ENCODE data around the gene EPO.
"Not testable (repeated sequence)": the region's sequence is repeated elsewhere in the genome, so short reads cannot be mapped to it uniquely, and the experiment has no call there.

EPO gene

GRCh38 chr7:100736671-100737070 lies 16.4 kb downstream of the EPO start:
- H3K36me3 ChIP-seq (ENCODE audit: control insufficient read depth in 5 of 5, insufficient read depth in 5 of 5, low read length in 5 of 5), result no peaks in the 10 kb centered on the region
- no peak overlapping the region for H3K27ac ChIP-seq (ENCODE audit: low read depth, low read length)
- H3K9me3 ChIP-seq (ENCODE audit: control insufficient read depth in 5 of 5, low read length in 5 of 5), result no peaks in the 10 kb centered on the region
- H3K4me3 ChIP-seq (ENCODE audit: low read depth in 1 of 5, low read length in 5 of 5), result no peak overlapping the region
- no peak overlapping the region for H3K9ac ChIP-seq (ENCODE audit: low read length in 5 of 5)
- H3K27me3 ChIP-seq (ENCODE audit: control insufficient read depth in 5 of 5, insufficient read depth in 4 of 5, low read length in 5 of 5), result no peaks in the 10 kb centered on the region
- H3K4me1 ChIP-seq (ENCODE audit: control insufficient read depth in 5 of 5, insufficient read depth in 5 of 5, low read length in 5 of 5), result no peaks in the 10 kb centered on the region

DNA sequence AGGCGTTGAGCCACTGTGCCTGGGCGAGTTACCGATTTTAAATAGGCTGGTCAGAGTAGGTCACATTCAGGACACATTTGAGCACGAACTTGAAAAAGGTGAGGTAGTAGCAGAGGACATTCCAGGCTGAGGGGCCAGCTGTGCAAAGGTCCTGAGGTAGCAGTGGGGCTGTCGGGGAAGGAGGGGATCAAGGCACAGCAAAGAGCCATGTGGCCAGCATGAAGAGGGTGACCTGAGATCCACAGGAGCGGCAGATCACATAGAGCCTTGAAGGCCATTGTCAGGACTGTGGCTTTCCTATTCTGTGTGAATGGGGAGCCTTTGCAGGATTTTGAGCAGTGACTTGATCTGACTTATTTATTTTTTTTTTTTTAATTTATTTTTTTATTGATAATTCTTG lies 19.7 kb downstream of the EPO start:
- Histone ChIP-seq H3K4me1 (ENCODE audit: control insufficient read depth in 5 of 5, insufficient read depth in 5 of 5, low read length in 5 of 5) (peaks cover 0 to under 1% (median 0%) of the 10 kb centered on the region in 5 donors), H3K36me3 (ENCODE audit: control insufficient read depth in 5 of 5, insufficient read depth in 5 of 5, low read length in 5 of 5) (no peaks in the 10 kb centered on the region), H3K9me3 (ENCODE audit: control insufficient read depth in 5 of 5, low read length in 5 of 5) (no peaks in the 10 kb centered on the region), H3K27ac (ENCODE audit: low read depth, low read length) (no peak overlapping the region), H3K4me3 (ENCODE audit: low read depth in 1 of 5, low read length in 5 of 5) (no peak overlapping the region), H3K9ac (ENCODE audit: low read length in 5 of 5) (no peak overlapping the region), H3K27me3 (ENCODE audit: control insufficient read depth in 5 of 5, insufficient read depth in 4 of 5, low read length in 5 of 5) (no peaks in the 10 kb centered on the region)

GRCh38 chr7:100744605-100745004 lies 24.3 kb downstream of the EPO start:
- Histone ChIP-seq H3K36me3 (ENCODE audit: control insufficient read depth in 5 of 5, insufficient read depth in 5 of 5, low read length in 5 of 5) (no peaks in the 10 kb centered on the region), H3K9ac (ENCODE audit: low read length in 5 of 5) (no peak overlapping the region), H3K4me3 (ENCODE audit: low read depth in 1 of 5, low read length in 5 of 5) (no peak overlapping the region), H3K4me1 (ENCODE audit: control insufficient read depth in 5 of 5, insufficient read depth in 5 of 5, low read length in 5 of 5) (peaks cover 0 to 6% (median 3%) of the 10 kb centered on the region in 5 donors), H3K9me3 (ENCODE audit: control insufficient read depth in 5 of 5, low read length in 5 of 5) (no peaks in the 10 kb centered on the region), H3K27ac (ENCODE audit: low read depth, low read length) (no peak overlapping the region), H3K27me3 (ENCODE audit: control insufficient read depth in 5 of 5, insufficient read depth in 4 of 5, low read length in 5 of 5) (peaks cover 4 to 17% (median 7%) of the 10 kb centered on the region in 5 donors)

DNA sequence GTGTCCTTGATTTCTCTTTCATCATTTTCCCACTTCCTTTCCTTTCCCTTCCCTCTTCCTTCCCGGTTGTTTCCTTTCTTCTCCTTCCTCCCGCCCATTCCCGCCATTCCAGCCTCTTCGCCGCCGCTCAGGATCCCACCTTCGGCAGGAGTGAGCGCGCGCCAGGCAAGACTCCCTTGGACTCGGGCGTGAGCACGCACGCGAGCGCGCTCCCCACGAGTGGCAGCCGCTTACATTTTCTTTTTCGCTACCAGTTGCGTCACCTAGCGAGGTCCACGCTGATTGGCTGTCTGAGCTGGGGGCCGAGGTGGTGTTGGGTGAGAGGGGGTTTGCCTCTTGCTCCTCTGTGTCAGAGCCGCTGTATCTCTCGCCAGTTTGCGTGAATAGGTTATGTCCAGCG lies 24.9 kb downstream of the EPO start:
- Histone ChIP-seq H3K4me3 (ENCODE audit: low read depth in 1 of 5, low read length in 5 of 5) (peak overlapping the region in 4 of 5 donors; percentile 49 to 68 (median 58)), H3K9ac (ENCODE audit: low read length in 5 of 5) (peak overlapping the region in 1 of 5 donors; percentile 39), H3K9me3 (ENCODE audit: control insufficient read depth in 5 of 5, low read length in 5 of 5) (no peaks in the 10 kb centered on the region), H3K27me3 (ENCODE audit: control insufficient read depth in 5 of 5, insufficient read depth in 4 of 5, low read length in 5 of 5) (peaks cover 4 to 17% (median 7%) of the 10 kb centered on the region in 5 donors), H3K27ac (ENCODE audit: low read depth, low read length) (no peak overlapping the region), H3K4me1 (ENCODE audit: control insufficient read depth in 5 of 5, insufficient read depth in 5 of 5, low read length in 5 of 5) (peaks cover 0 to 6% (median 3%) of the 10 kb centered on the region in 5 donors), H3K36me3 (ENCODE audit: control insufficient read depth in 5 of 5, insufficient read depth in 5 of 5, low read length in 5 of 5) (no peaks in the 10 kb centered on the region)

GRCh38 chr7:100752994-100753393 lies 32.7 kb downstream of the EPO start:
- H3K9ac ChIP-seq (ENCODE audit: low read length in 5 of 5), result no peak overlapping the region

DNA sequence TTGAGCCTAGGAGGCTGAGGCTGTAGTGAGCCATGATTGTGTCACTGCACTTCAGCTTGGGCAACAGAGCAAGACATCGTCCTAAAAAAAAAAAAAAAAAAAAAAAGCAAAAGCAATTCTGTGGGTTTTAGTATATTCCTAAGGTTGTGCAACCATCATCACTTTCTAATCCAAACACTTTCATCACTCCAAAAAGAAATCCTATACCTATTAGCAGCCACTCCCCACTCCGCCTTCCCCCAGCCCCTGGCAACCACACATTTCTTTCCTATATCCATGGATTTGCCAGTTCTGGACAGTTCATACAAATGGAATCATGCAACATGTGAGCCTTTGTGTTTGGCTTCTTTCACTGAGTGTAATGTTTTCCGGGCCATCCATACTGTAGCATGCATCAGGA lies 33.5 kb downstream of the EPO start:
- Histone ChIP-seq H3K9ac (ENCODE audit: low read length in 5 of 5) (no peak overlapping the region), H3K27me3 (ENCODE audit: control insufficient read depth in 5 of 5, insufficient read depth in 4 of 5, low read length in 5 of 5) (peaks cover 8 to 16% (median 13%) of the 10 kb centered on the region in 5 donors), H3K9me3 (ENCODE audit: control insufficient read depth in 5 of 5, low read length in 5 of 5) (no peaks in the 10 kb centered on the region), H3K4me1 (ENCODE audit: control insufficient read depth in 5 of 5, insufficient read depth in 5 of 5, low read length in 5 of 5) (no peaks in the 10 kb centered on the region), H3K27ac (ENCODE audit: low read depth, low read length) (no peak overlapping the region), H3K36me3 (ENCODE audit: control insufficient read depth in 5 of 5, insufficient read depth in 5 of 5, low read length in 5 of 5) (no peaks in the 10 kb centered on the region), H3K4me3 (ENCODE audit: low read depth in 1 of 5, low read length in 5 of 5) (no peak overlapping the region)

More at GRCh38 chr7:100752994-100753393, 32.7 kb downstream of the EPO start:
- Histone ChIP-seq H3K27me3 (ENCODE audit: control insufficient read depth in 5 of 5, insufficient read depth in 4 of 5, low read length in 5 of 5) (peaks cover 6 to 18% (median 16%) of the 10 kb centered on the region in 5 donors), H3K27ac (ENCODE audit: low read depth, low read length) (no peak overlapping the region), H3K4me1 (ENCODE audit: control insufficient read depth in 5 of 5, insufficient read depth in 5 of 5, low read length in 5 of 5) (no peaks in the 10 kb centered on the region), H3K36me3 (ENCODE audit: control insufficient read depth in 5 of 5, insufficient read depth in 5 of 5, low read length in 5 of 5) (no peaks in the 10 kb centered on the region), H3K4me3 (ENCODE audit: low read depth in 1 of 5, low read length in 5 of 5) (no peak overlapping the region), H3K9me3 (ENCODE audit: control insufficient read depth in 5 of 5, low read length in 5 of 5) (no peaks in the 10 kb centered on the region)

DNA sequence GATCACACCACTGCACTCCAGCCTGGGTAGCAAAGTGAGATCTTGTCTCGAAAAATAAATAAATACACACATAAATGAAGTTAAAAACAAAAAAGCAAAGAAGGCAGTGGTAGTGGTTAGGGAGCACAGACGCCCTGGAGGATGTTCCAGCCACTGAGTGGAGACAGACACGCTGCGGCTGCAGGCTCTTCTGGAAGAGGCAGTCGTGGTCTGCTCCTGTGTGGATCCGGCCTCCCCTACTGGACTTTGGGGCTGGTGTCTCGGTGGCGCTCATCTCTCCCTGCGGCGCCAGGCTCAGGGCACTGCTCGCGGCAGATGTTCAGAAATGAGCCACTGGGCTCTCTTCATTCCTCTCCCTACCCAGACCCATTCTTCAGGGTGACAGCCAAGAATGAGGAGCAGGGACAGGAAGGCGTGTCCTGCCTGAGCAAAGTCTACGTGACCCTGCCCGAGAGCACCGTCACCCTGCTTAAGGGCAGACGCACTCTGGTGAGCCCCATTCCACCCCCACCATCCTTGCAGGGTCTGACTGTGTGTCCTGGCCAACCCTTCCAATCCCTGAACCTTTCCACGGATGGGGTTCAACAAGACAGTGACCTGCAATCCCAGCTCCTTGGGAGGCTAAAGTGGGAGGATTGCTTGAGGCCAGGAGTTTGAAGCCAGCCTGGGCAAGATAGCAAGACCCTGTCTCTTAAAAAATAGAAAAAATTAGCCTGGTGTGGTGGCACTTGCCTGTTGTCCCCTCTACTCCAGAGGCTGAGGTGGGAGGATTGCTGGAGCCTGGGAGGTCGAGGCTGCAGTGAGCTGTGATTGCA lies 39.3 kb downstream of the EPO start:
- Histone ChIP-seq H3K36me3 (ENCODE audit: control insufficient read depth in 5 of 5, insufficient read depth in 5 of 5, low read length in 5 of 5) (no peaks in the 10 kb centered on the region), H3K4me3 (ENCODE audit: low read depth in 1 of 5, low read length in 5 of 5) (no peak overlapping the region), H3K9ac (ENCODE audit: low read length in 5 of 5) (no peak overlapping the region), H3K27ac (ENCODE audit: low read depth, low read length) (no peak overlapping the region), H3K4me1 (ENCODE audit: control insufficient read depth in 5 of 5, insufficient read depth in 5 of 5, low read length in 5 of 5) (no peaks in the 10 kb centered on the region), H3K27me3 (ENCODE audit: control insufficient read depth in 5 of 5, insufficient read depth in 4 of 5, low read length in 5 of 5) (peaks cover 4 to 13% (median 7%) of the 10 kb centered on the region in 5 donors), H3K9me3 (ENCODE audit: control insufficient read depth in 5 of 5, low read length in 5 of 5) (no peaks in the 10 kb centered on the region)

GRCh38 chr7:100762841-100763240 lies 42.6 kb downstream of the EPO start:
- not testable (repeated sequence) for H3K9ac ChIP-seq (ENCODE audit: low read length in 5 of 5); H3K36me3 ChIP-seq (ENCODE audit: control insufficient read depth in 5 of 5, insufficient read depth in 5 of 5, low read length in 5 of 5); H3K9me3 ChIP-seq (ENCODE audit: control insufficient read depth in 5 of 5, low read length in 5 of 5); H3K4me1 ChIP-seq (ENCODE audit: control insufficient read depth in 5 of 5, insufficient read depth in 5 of 5, low read length in 5 of 5); H3K4me3 ChIP-seq (ENCODE audit: low read depth in 1 of 5, low read length in 5 of 5); H3K27ac ChIP-seq (ENCODE audit: low read depth, low read length)
- H3K27me3 ChIP-seq (ENCODE audit: control insufficient read depth in 5 of 5, insufficient read depth in 4 of 5, low read length in 5 of 5), result peaks cover 5 to 13% (median 8%) of the 10 kb centered on the region in 5 donors

DNA sequence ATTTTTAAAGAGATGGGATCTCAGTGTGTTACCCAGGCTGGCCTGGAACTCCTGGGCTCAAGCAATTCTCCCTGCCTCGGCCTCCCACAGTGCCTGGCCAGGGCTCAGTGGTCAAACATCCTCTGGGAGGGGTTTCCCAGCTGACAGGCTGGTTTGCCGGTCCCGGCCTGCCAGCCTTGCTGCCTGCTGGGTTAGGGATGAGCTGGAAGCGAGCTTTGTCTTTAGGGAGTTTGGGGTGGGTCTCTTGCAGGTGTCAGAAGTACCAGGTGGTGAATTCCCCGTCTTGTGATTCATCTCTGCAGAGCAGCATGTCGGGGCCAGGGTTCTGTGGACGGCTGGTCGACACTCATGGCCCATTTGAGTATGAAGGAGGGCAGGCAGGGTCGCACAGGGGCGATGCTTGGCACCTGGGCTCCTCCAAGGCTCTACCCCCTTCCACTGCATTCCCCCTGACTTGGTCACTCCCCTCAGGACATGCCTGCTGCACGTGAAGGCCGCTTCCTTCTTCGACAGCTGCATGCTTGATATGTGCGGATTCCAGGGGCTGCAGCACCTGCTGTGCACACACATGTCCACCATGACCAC lies 43.4 kb downstream of the EPO start:
- peaks cover 4 to 13% (median 7%) of the 10 kb centered on the region in 5 donors for H3K27me3 ChIP-seq (ENCODE audit: control insufficient read depth in 5 of 5, insufficient read depth in 4 of 5, low read length in 5 of 5)
- H3K9me3 ChIP-seq (ENCODE audit: control insufficient read depth in 5 of 5, low read length in 5 of 5), result no peaks in the 10 kb centered on the region
- H3K27ac ChIP-seq (ENCODE audit: low read depth, low read length), result no peak overlapping the region
- no peaks in the 10 kb centered on the region for H3K36me3 ChIP-seq (ENCODE audit: control insufficient read depth in 5 of 5, insufficient read depth in 5 of 5, low read length in 5 of 5)
- H3K4me1 ChIP-seq (ENCODE audit: control insufficient read depth in 5 of 5, insufficient read depth in 5 of 5, low read length in 5 of 5), result no peaks in the 10 kb centered on the region
- H3K9ac ChIP-seq (ENCODE audit: low read length in 5 of 5), result no peak overlapping the region
- no peak overlapping the region for H3K4me3 ChIP-seq (ENCODE audit: low read depth in 1 of 5, low read length in 5 of 5)

DNA sequence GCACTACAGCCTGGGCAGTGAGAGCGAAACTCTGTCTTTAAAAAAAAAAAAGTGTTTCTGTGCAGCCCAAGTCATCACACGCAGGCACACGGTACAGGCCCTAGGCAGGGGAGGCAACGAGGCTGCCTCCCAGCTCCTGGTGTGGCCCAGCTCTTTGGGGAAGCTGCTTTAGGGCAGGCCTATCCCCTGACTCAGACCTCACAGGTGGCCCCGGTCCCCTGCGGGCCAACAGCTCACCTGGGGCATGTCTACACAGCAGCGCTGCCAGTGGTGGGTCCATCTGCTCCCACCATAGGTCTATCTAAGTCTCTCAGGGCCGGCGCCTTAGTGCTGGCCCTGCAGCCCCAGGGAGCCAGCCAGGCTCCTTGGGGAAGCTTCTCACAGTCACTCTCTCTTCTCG lies 44.6 kb downstream of the EPO start:
- Histone ChIP-seq H3K27ac (ENCODE audit: low read depth, low read length) (no peak overlapping the region), H3K4me1 (ENCODE audit: control insufficient read depth in 5 of 5, insufficient read depth in 5 of 5, low read length in 5 of 5) (no peaks in the 10 kb centered on the region), H3K4me3 (ENCODE audit: low read depth in 1 of 5, low read length in 5 of 5) (no peak overlapping the region), H3K9me3 (ENCODE audit: control insufficient read depth in 5 of 5, low read length in 5 of 5) (no peaks in the 10 kb centered on the region), H3K9ac (ENCODE audit: low read length in 5 of 5) (no peak overlapping the region), H3K36me3 (ENCODE audit: control insufficient read depth in 5 of 5, insufficient read depth in 5 of 5, low read length in 5 of 5) (no peaks in the 10 kb centered on the region), H3K27me3 (ENCODE audit: control insufficient read depth in 5 of 5, insufficient read depth in 4 of 5, low read length in 5 of 5) (peaks cover 0 to 11% (median 7%) of the 10 kb centered on the region in 5 donors)

Data from subcutaneous abdominal adipose tissue (tissue), 5 donors.